ENCODE measurements around the gene NTNG1.

NTNG1 gene

GRCh38 chr1:107142140-107142542, 1.3 kb downstream of the NTNG1 start:
- no peak for DNase-seq (ENCODE audit: low read depth)
- TF ChIP-seq CTCF (IDR thresholded peaks at IDR 0.05; ENCODE audit: low read depth, low read length, missing control alignments), result peak; percentile 45
- H3K4me3 ChIP-seq (ENCODE audit: low read depth, low read length), result peak overlapping the region; percentile 54; the same call in 1 of the 2 replicates

- no peak for TF ChIP-seq CTCF (IDR thresholded peaks at IDR 0.05; ENCODE audit: low read depth, low read length, missing control alignments)
- H3K4me3 ChIP-seq (ENCODE audit: low read depth, low read length), result no peak overlapping the region
- DNase-seq (ENCODE audit: low read depth), result no peak
Observed at GRCh38 chr1:107142666-107143065, 1.8 kb downstream of the NTNG1 start.

- no peak for DNase-seq (ENCODE audit: low read depth)
- no peak for TF ChIP-seq CTCF (IDR thresholded peaks at IDR 0.05; ENCODE audit: low read depth, low read length, missing control alignments)
- H3K4me3 ChIP-seq (ENCODE audit: low read depth, low read length), result no peak overlapping the region
Observed at GRCh38 chr1:107145637-107146036, 4.8 kb downstream of the NTNG1 start.

- TF ChIP-seq CTCF (IDR thresholded peaks at IDR 0.05; ENCODE audit: low read depth, low read length, missing control alignments), result no peak
Observed at GRCh38 chr1:107147843-107148242, 7.0 kb downstream of the NTNG1 start.

GRCh38 chr1:107149946-107150345, 9.1 kb downstream of the NTNG1 start:
- no peak for DNase-seq (ENCODE audit: low read depth)
- TF ChIP-seq CTCF (IDR thresholded peaks at IDR 0.05; ENCODE audit: low read depth, low read length, missing control alignments), result no peak
- H3K4me3 ChIP-seq (ENCODE audit: low read depth, low read length), result no peak overlapping the region

More at GRCh38 chr1:107147843-107148242, 7.0 kb downstream of the NTNG1 start:
- no peak overlapping the region for H3K4me3 ChIP-seq (ENCODE audit: low read depth, low read length)
- DNase-seq (ENCODE audit: low read depth), result no peak

GRCh38 chr1:107151295-107151694, 10.5 kb downstream of the NTNG1 start:
- no peak overlapping the region for H3K4me3 ChIP-seq (ENCODE audit: low read depth, low read length)
- TF ChIP-seq CTCF (IDR thresholded peaks at IDR 0.05; ENCODE audit: low read depth, low read length, missing control alignments), result no peak
- no peak for DNase-seq (ENCODE audit: low read depth)

GRCh38 chr1:107152395-107152794, 11.6 kb downstream of the NTNG1 start:
- no peak for DNase-seq (ENCODE audit: low read depth)
- H3K4me3 ChIP-seq (ENCODE audit: low read depth, low read length), result no peak overlapping the region
- no peak for TF ChIP-seq CTCF (IDR thresholded peaks at IDR 0.05; ENCODE audit: low read depth, low read length, missing control alignments)

Data from GM12864 (cell line).